ENCODE data around the gene FLNB.

FLNB gene

GRCh38 chr3:58116161-58116955, 108.1 kb downstream of the FLNB start:
- no peak for DNase-seq

DNA sequence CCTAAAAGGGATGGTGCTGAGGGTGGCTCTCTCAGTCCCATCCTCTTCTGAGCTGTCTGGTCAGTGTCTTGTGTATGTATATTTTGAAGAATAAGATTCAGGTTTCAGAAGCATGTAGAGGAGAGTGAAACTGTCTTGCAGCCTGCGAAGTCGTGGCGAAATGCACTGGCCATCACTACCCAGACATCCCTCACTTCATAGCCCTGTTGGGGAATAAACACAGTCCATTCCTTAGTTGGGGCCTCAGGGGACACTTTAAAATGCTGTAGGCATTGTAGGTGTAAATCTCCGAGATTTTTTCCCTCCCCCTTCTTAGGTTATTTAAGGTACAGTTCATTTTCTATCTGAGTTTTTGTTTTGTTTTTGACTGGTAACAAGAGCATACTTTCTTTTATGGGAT, 108.8 kb downstream of the FLNB start:
- no peak for DNase-seq

DNA sequence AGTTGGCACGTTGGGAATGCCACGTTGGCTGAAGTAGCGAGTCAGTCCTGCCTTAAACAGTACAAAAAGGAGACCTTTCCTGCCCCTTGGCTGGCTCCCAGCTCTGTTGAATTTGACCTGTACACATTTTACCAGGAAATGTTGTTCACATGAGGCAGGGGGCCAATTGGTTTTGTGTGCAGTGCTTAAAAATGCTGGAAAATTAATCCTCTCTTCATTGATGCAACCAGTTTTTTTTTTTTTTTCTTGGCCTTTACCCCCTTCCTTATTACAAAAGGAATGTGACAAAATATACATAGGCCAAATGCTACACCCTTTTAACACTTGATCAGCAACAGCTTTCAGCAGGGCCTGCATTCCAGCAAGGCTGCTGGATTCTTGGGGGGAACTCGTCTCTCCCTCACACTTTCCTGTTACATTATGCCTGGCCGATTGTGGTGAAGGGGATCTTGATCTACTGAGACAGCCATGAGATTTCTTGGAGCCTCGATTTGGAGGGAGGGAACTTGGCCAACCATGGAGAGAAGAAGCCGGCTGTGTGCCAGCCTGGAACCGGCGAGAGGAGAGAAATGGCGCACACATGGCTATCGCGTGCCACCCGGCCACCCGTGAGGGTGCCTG, 109.4 kb downstream of the FLNB start:
- DNase-seq = no peak

DNA sequence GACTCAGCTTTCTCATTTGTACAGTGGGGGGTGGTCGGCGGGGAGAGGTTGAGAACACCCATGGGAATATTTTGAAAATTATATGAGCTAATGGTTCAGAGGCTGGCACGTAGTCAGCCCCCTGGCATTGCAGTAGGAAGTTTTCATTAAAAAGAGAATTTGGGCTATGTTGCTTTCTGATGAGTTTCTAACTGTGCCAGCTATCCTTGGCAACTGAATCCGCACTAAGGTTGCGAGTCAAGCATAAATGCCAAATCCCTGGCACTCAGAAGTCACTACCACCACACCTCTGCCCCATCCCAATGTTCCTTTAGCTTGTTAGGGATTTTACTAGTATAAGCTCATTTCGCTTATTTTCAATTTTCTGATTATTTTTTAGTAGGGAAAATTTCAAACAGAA, 111.0 kb downstream of the FLNB start:
- DNase-seq = no peak

DNA sequence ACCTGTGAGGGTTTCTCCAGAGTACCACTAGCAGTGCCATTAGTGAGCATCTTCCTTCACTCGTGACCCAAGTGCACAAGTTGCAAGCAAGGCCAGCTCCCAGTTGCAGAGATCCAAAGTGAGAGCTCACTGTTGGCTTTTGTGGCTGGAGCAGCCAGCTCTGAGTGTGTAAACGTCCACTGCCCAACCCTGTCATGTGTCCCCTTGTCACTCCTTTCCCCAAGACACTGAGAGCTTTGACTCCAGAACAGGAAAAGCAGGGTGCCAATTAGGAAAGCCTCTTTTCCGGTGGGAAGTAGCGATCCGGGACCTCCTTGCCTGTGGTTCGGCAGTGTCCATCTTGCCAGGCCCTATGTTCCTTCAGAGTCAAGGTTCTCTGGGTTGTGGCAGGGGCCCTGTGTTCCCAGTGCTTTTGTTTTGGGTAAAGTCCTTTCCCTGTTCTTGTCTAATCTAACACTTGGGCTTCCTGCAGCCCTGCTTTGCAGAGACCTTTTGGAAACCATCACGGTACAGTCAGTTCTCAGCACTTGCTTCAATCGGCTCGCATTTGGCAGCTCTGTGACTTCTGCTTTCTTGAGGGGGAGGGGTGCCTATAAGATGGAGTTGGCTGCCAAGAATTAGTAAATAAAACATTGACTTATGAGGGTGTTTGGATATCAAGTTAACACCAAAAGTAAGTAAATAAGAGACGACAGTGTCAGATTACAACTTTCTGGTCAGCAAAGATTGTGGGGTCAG, 112.0 kb downstream of the FLNB start:
- peak; percentile 61 for DNase-seq

- no peak for DNase-seq
Observed at GRCh38 chr3:58121183-58121582, 113.0 kb downstream of the FLNB start.

DNA sequence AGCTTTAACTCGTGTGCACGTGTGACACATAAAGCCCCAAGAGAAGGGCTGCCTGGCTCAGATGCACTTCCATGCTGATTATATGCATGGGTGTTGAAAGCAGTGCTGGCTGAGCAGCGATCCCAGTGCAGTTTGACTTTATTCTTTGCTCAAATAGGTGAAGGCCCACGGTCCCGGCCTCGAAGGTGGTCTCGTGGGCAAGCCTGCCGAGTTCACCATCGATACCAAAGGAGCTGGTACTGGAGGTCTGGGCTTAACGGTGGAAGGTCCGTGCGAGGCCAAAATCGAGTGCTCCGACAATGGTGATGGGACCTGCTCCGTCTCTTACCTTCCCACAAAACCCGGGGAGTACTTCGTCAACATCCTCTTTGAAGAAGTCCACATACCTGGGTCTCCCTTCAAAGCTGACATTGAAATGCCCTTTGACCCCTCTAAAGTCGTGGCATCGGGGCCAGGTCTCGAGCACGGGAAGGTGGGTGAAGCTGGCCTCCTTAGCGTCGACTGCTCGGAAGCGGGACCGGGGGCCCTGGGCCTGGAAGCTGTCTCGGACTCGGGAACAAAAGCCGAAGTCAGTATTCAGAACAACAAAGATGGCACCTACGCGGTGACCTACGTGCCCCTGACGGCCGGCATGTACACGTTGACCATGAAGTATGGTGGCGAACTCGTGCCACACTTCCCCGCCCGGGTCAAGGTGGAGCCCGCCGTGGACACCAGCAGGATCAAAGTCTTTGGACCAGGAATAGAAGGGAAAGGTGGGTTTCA, 114.9 kb downstream of the FLNB start:
- no peak for DNase-seq

DNA sequence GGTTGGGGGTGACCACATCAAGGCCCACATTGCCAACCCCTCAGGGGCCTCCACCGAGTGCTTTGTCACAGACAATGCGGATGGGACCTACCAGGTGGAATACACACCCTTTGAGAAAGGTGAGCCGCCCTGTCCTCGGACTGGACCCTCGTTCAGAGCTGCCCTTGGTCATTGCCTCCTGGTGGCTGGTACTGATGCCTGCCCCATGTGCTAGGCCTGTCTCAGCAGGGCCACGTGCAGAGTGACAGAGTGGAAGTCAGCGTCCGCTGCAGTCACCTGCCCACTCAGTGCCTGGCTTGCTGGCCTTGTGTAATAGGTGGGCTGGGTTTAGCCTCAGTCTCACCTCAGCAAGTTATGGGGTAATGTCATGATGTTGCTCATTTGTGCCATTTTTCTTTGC, 116.2 kb downstream of the FLNB start:
- DNase-seq = no peak

DNA sequence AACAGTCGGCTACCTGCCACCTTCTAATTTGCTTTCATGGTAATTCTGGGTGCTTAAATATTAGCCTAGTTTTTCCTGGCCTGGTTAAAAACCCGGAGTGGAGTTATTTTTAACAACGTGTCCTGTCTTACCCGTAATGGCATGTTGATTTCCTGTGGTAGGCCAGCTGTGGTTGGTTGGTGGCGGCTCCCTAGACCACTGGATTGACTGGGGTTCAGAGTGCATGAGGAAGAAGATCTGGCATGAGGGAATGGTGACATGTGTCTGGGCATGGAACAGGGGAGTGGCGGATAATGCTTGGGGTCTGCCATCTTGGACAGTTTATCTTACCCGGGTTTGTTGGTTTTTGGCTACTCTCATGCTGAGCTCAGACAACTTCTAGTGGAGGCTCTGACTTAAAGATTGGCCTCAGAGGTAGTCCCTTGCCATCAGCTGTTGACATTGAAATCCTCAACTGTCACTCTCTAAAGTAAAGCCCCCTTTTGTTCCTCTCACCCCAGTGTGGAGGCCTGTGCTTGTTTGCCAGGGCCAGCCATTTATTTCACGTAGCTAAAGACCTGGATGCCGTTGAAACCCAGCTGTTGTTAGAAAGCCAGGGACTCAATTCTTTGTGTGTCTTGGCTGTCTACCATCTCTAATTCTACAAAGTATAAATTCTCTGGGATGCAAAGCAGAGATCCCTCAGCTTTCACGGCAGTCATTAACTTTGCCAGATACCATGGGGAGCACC, 121.0 kb downstream of the FLNB start:
- no peak for DNase-seq

DNA sequence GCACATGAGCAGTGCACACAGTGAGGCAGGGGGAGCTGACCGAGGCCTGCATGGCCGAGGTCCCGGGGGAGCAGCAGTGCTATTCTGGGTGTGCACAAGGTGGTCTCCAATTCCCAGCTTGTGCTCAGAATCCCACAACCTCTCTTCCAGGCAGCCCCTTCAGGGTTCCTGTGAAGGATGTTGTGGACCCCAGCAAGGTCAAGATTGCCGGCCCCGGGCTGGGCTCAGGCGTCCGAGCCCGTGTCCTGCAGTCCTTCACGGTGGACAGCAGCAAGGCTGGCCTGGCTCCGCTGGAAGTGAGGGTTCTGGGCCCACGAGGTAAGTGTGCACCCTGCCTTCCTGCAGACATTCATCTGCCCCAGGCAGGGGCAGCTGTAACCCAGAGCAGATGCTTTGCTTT, 122.4 kb downstream of the FLNB start:
- DNase-seq = no peak

GRCh38 chr3:58131101-58131825, 123.0 kb downstream of the FLNB start:
- no peak for DNase-seq

GRCh38 chr3:58132850-58133249, 124.6 kb downstream of the FLNB start:
- no peak for DNase-seq

DNA sequence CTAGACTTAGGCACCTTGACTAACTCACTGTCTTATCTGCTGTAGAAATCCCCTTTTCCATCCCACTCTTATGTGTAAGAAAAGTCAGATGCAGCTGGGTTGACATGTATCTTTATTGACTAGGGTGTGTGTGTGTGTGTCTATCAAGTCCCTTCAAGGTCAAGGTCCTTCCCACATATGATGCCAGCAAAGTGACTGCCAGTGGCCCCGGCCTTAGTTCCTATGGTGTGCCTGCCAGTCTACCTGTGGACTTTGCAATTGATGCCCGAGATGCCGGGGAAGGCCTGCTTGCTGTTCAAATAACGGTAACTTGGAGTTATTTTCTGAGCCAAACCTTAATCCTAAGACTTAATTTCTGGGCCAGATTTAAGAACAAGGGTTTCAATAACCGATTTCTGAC, 126.2 kb downstream of the FLNB start:
- no peak for DNase-seq

GRCh38 chr3:58135712-58136543, 127.7 kb downstream of the FLNB start:
- peak; percentile 20 for DNase-seq

DNA sequence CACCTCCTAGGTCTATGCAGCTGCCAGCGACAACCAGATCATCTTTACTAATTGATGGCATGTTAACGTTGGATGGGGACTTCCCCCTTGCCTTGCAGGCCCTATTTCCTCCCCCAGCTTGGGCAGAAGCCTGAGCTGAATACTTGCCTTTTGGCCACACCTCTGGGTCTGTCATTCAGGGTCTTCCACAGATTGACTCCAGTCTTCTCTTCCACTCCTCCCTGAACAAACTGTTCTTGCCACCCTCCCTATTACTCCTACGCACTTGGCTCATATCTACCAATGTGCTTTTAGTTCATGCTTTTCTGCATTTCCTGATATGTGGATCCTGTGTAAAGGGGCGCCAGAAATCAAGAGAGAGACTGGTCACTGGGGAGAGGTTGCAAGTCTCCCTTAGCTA, 129.1 kb downstream of the FLNB start:
- DNase-seq = no peak

GRCh38 chr3:58141766-58142345, 133.6 kb downstream of the FLNB start:
- no peak for DNase-seq

GRCh38 chr3:58143417-58144055, 135.3 kb downstream of the FLNB start:
- DNase-seq = no peak

- DNase-seq = no peak
Observed at GRCh38 chr3:58144478-58145325, 136.5 kb downstream of the FLNB start.

GRCh38 chr3:58148049-58148448, 139.8 kb downstream of the FLNB start:
- DNase-seq = no peak

All from hematopoietic multipotent progenitor cell treated with erythropoietin and hydrocortisone succinate and interleukin-3 and kit ligand, for 6 days (in vitro differentiated cells).